GM10248 (cell line): ENCODE measurements around the gene L2HGDH.

ENCODE experiments used
- CTCF ChIA-PET: fragments of 300-600 bp; sonication (Branson Sonifier 250); formaldehyde crosslinking; extraction: SDS; loops from one replicate; lab custom pipeline; 2021; ENCODE audit warnings: antibody characterized with exemption; lab: Yijun Ruan, JAX
- POLR2A ChIA-PET: fragments of 350-650 bp; sonication (Branson Sonifier 250); formaldehyde crosslinking; extraction: SDS; loops from one replicate; lab custom pipeline; 2020; ENCODE audit warnings: antibody characterized with exemption; lab: Yijun Ruan, JAX
- DNase-seq: peaks from one replicate; pipeline ENCODE4 v3.0.0; 2012; ENCODE audit errors: extremely low spot score
- CTCF ChIP-seq: IDR thresholded peaks from 2 replicates; pipeline ENCODE4 v1.5.1; 2012; ENCODE audit warnings: mild to moderate bottlenecking, low read depth; ENCODE audit errors: extremely low read depth, missing control alignments, control extremely low read depth

The L2HGDH gene

GRCh38 chr14:50228313-50228712 is 83.7 kb downstream of the L2HGDH start:
- no peak for TF ChIP-seq CTCF
- no peak for DNase-seq
- POLR2A ChIA-PET: no interaction called here
- CTCF ChIA-PET: interaction anchor here (1.3 kb wide), 1 partner anchor 9 kb away, joined by 4 read pairs; no protein-coding TSS in a partner anchor

DNA sequence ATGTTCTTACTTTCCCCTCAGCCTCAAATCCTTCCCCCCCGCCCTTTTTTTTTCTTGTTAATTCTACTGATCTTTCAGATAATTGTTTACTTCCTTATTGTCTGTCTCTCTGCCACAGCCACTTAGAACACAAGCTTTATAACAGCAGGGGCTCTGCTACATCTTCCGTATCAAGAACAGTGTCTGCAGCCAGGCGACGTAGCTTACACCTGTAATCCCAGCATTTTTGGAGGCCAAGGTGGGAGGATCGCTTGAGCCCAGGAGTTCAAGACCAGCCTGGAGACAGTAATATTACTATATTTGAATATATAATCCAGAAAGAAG is 86.1 kb downstream of the L2HGDH start:
- ChIA-PET CTCF (interaction anchor here (1.3 kb wide), 1 partner anchor 12 kb away, joined by 3 read pairs; no protein-coding TSS in a partner anchor), POLR2A (interaction anchor here (0.7 kb wide), 1 partner anchor 23 kb away, joined by 13 read pairs; no protein-coding TSS in a partner anchor)
- no peak for TF ChIP-seq CTCF
- no peak for DNase-seq

DNA sequence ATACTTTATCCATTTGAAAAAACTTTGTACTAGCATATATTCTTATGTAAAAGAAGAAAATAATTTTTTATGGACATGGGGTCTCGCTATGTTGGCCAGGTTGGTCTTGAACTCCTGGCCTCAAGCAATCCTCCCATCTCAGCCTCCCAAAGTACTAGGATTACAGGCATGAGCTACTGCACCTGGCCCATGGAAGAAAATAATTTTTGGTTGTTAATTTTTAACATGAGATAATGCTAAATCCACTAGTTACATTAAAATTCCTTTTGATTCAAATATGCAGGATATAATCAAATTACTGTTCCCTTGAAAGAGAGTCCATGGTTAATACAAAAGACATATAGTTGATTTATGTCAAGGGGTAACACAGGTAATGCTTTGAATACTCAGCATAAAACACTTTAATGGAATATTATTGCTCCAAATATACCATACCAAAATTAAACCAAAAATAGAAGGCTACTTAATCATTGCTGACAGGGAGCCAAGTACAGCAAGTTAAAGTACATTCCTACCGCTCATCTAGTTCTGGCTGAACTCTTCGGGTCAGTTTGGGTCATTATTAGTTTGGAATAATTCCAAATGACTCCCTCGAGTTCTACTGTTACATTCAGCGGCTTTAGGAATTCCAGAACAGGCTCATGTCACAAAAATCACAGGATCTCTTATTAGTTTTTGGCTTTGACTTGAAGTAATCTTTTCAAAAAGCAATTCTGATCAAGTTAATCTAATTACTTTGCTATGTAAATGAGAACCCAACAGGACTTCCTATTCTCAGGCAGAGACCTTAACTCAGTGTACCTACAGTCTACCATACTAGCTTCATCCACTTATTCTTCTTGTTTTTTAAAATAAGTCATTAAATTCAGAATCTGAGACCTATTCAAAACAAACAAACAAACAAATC is 86.7 kb downstream of the L2HGDH start:
- CTCF ChIA-PET: interaction anchor here (2.3 kb wide), 1 partner anchor 15 kb away, joined by 5 read pairs; no protein-coding TSS in a partner anchor

DNA sequence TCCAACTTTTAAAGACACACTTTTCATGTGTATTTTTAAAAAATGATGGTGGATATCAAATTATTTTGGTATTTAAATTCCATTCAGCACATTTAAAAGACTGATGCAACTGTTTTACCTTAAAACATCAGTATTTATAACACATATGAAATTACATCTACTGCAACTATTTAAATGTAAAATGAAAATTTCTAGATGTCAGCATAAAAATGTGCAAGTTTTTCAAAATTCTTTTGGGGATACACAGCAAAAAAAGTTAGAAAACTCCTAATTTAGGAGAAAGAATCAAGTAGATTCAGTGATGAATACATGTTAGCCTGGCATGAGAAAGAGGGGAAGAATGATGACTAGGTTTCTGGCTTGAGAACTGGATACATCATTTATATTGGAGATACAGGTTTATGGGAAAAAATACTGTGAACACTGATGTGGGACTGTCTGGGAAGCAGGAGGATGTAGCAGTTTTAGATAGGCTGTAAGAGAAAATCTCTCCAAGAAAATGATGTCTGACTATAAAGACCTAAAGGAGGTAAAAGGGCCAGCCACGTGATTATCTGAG is 89.9 kb downstream of the L2HGDH start:
- no peak for DNase-seq
- TF ChIP-seq CTCF: no peak
- ChIA-PET POLR2A (no interaction called here), CTCF (no interaction called here)

More for the DNA sequence above, 86.7 kb downstream of the L2HGDH start:
- POLR2A ChIA-PET: interaction anchor here (0.6 to 0.7 kb wide), 2 partner anchors 24 to 172 kb away, joined by 4 to 13 read pairs; no protein-coding TSS in a partner anchor
- no peak for TF ChIP-seq CTCF
- DNase-seq: no peak

DNA sequence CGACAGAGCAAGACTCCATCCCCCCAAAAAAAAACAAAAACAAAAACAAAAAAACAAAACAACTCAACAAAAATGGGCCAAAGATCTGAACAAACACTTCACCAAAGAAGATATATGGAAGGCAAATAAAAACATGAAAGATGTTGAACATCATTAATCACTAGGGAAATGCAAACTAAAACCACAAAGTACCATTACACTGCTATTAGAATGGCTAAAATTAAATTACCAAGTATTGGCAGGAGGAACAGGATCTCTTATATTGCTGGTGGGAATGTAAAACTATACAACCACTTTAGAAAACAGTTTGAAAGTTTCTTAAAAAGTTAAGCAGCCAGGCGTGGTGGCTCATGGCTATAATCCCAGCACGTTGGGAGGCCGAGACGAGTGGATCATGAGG is 93.5 kb downstream of the L2HGDH start:
- ChIA-PET CTCF (interaction anchor here (1.2 kb wide), 1 partner anchor 584 kb away, joined by 3 read pairs; no protein-coding TSS in a partner anchor), POLR2A (no interaction called here)
- DNase-seq: no peak
- no peak for TF ChIP-seq CTCF

DNA sequence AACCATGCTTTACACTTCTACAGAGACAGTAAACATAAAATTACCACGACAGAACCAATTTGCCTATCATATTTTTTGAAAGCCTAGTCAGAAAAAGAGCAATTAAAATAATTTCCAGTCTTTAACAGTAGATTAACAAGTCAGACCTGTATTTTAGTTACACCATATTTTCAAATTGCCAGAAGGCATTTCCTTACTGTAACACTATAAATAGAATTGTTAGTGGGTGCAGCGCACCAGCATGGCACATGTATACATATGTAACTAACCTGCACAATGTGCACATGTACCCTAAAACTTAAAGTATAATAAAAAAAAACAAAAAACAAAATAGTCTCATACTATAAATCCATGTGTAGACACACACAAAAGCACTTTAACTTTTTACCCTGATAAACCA is 96.6 kb downstream of the L2HGDH start:
- CTCF ChIA-PET: interaction anchor here (0.7 kb wide), 1 partner anchor 22 kb away, joined by 3 read pairs; no protein-coding TSS in a partner anchor
- DNase-seq: no peak
- POLR2A ChIA-PET: no interaction called here
- no peak for TF ChIP-seq CTCF
